Muscle of arm (tissue), 12 donors: Measurements from ENCODE around the gene ATM. TPM values are rescaled to one million over a fixed set of nuclear protein-coding genes. Genes with fewer than 3 reads are reported as not detected.
"Not testable (repeated sequence)": the region's sequence is repeated elsewhere in the genome, so short reads cannot be mapped to it uniquely, and the experiment has no call there.

Experiments used
- DNase-seq: peaks from one replicate; pipeline ENCODE4 v3.0.0-alpha.2; 2013
- polyA plus RNA-seq, 12 donors: library from polyadenylated mRNA; unstranded; fragments of 120-200 nt; gene quantifications; one replicate each; pipeline ENCODE4 v1.2.1, GENCODE V29; 2013; ENCODE audit not compliant: insufficient read length in 12 of 12

ATM gene
- polyA plus RNA-seq, 12 donors: 29.6 to 79.8 (median 46.4) TPM; not detected in 1

DNA sequence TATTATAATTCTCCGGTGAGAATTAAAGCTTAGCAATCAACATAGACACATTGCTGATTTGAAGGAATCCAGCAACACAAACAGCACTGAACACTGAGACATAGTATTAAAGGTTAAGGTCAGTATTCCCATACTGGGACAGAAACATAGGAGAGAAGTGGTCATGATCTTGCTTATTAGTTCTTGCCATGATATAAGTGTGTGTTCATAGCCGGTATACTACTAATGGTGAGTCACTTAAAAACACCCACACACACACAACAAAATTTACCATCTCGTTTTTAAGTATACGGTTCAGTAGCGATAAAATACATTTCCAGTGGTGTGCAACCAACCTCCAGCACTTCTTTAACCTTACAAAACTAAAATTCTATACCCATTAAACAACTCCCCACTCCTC is 148.1 kb downstream of the ATM start:
- no peak for DNase-seq

GRCh38 chr11:108373505-108373904 is 150.6 kb downstream of the ATM start:
- DNase-seq: not testable (repeated sequence)

GRCh38 chr11:108388576-108388975 is 165.7 kb downstream of the ATM start:
- no peak for DNase-seq

- no peak for DNase-seq
Observed at GRCh38 chr11:108392353-108392752, 169.5 kb downstream of the ATM start.

DNA sequence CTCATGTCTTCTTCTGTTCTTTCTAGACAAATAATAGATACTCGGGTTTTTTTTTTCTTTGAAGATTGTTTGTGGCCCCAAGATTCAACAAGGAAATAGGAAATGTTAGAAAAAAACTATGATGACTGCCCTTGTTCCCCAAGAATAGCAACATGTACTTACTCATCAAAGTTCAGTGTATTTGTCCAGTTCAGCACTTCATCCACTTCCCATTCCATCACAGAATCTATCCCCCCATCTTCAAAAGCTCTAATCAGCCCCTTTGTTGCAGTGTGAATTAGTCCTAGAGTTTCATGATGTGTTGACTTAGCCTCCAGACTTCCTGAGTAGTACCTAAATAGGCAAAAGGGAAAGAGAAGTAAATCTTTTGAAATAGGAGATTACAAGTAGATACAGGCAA is 170.2 kb downstream of the ATM start:
- DNase-seq: no peak

DNA sequence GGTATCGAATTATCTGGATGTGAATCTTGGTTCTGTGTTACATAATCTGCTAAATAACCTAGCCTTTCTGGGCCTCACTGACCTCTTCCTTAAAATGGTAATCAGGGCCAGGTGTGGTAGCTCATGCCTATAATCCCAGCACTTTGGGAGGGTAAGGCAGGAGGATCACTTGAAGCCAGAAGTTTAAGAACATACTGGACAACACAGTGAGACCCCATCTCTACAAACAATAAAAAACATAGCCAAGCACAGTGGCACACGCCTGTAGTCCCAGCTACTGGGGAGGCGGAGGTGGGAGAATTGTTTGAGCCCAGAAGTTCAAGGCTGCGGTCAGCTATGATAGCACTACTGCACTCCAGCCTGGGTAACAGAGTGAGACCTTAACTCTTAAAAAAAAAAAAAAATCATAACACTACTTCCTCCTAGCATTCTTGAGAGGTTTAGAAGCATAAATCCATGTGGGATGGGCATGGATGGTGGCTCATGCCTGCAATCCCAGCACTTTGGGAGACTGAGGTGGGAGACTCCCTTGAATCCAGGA is 171.9 kb downstream of the ATM start:
- no peak for DNase-seq

DNA sequence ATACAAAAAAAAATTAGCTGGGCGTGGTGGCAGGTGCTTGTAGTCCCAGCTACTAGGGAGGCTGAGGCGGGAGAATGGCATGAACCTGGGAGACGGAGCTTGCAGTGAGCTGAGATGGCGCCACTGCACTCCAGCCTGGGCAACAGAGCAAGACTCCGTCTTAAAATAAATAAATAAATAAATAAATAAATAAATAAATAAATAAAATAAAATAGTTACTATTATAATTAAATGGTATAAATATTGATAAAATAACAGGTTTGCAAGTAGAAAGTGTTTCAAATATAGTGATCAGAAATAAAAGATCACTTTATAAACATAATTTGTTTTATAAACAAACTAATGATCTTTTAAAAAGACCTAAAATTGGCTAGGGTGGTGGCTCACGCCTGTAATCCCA is 173.8 kb downstream of the ATM start:
- not testable (repeated sequence) for DNase-seq

DNA sequence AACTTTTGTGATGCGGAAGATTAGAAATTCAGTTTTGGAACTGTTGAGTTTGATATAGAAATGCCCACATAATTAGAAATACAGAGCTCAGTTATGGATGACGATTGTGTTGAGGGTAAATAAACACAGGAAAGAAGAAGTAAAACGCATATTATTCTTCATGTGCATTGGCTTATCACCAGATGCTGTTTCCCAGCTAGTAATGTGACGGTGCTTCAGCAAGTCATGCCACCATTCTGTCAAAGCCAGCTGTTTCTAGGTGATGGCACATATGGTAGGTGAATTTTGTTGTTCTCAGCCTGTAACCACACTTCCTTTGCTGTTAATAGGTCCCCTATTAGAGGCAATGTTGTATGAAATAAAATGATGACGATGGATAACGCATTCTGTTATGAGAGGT is 175.6 kb downstream of the ATM start:
- no peak for DNase-seq

- DNase-seq: no peak
Observed at GRCh38 chr11:108402241-108402640, 179.4 kb downstream of the ATM start.

GRCh38 chr11:108403052-108403451 is 180.2 kb downstream of the ATM start:
- DNase-seq: no peak

DNA sequence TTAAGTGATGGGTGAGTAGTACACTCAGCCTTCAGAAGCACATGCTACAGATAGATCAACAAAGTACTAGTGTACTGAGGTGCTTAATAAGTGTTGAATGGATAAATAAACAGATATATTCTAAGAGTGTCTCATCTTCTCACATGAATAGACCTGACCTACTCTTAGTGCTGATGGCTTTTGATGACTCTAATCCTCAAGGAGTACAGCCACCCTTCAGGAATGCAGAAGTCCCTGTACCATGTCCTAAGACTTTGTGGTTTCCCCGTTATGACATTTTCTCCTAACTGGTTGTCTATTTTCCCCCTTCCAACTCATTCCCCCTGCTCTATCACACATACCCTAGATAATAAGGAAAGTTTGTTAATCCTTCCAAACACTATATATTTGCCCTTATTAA is 182.8 kb downstream of the ATM start:
- DNase-seq: no peak

GRCh38 chr11:108414958-108415357 is 192.1 kb downstream of the ATM start:
- no peak for DNase-seq

DNA sequence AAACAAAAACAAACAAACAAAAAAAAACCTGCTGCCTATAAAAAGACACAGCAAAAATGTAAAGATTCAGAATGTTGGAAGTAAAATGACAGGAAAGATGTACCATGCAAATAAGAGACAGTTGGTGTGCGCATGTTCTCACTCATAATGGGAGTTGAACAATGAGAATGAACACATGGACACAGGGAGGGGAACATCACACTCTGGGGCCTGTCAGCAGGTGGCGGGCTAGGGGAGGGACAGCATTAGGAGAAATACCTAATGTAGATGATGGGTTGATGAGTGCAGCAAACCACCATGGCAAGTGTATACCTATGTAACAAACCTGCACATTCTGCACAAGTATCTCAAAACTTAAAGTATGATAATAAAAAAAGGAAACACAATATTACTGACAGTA is 194.7 kb downstream of the ATM start:
- not testable (repeated sequence) for DNase-seq

Other genes starting within 250 kb of the ATM start
- gene CUL5, start 214.2 kb upstream of the ATM start, polyA plus RNA-seq: 10 to 100 TPM in 11 of 12 donors, not detected in 1; 27.6 to 49.1 (median 35.0) TPM
- 100 to 1,000 TPM in 1 of 12 donors, 10 to 100 TPM in 10, not detected in 1; 56.9 to 199 (median 71.1) TPM for gene ACAT1, start 101.5 kb upstream of the ATM start, polyA plus RNA-seq
- 10 to 100 TPM in 5 of 12 donors, 1 to 10 TPM in 6, not detected in 1; 7.4 to 20.2 (median 8.9) TPM for gene NPAT, start 429 bp upstream of the ATM start, polyA plus RNA-seq
- 1 to 10 TPM in 3 of 12 donors, under 1 TPM in 7, not detected in 2; 0.39 to 2.1 (median 0.74) TPM for gene C11orf65, start 244.5 kb downstream of the ATM start, polyA plus RNA-seq